IMR-90 (cell line): Measurements from ENCODE around the gene RSPO4. TPM values are rescaled to one million over a fixed set of nuclear protein-coding genes. Genes with fewer than 3 reads are reported as not detected.
"Not testable (repeated sequence)": the region's sequence is repeated elsewhere in the genome, so short reads cannot be mapped to it uniquely, and the experiment has no call there.

Experiments
- ATAC-seq: fragments of 200-7000 bp; cut with Tn5 transposase; 2 replicates; pipeline ENCODE4 v1.9.1; 2020; ENCODE audit warnings: low read depth, mild to moderate bottlenecking, moderate library complexity
- BruUV-seq: library from RNA; stranded (reverse); fragments of 400-500 nt; replicated peaks from 2 replicates; lab custom pipeline; 2021; lab: Mats Ljungman, UMichigan
- CTCF ChIA-PET: fragments of 300-600 bp; formaldehyde crosslinking; extraction: SDS; loops from one replicate; lab custom pipeline; 2021; ENCODE audit warnings: antibody characterized with exemption; lab: Yijun Ruan, JAX
- POLR2A ChIA-PET: fragments of 300-600 bp; sonication (Branson Sonifier 250); formaldehyde crosslinking; loops from one replicate; lab custom pipeline; 2022; ENCODE audit warnings: antibody characterized with exemption; ENCODE audit not compliant: unreplicated experiment; lab: Charles Lee
- DNase-seq: peaks from one replicate; pipeline ENCODE4 v3.0.0; 2013
- H2AFZ ChIP-seq: replicated peaks from 2 replicates; pipeline ENCODE3; 2013; ENCODE audit warnings: low read length, mild to moderate bottlenecking; ENCODE audit not compliant: poor library complexity
- H2AK5ac ChIP-seq: 2 replicates; pipeline ENCODE4 v1.6.1; 2013; ENCODE audit warnings: low read depth, low read length, inconsistent platforms
- H2AK9ac ChIP-seq: replicated peaks from 2 replicates; pipeline ENCODE3; 2013; ENCODE audit warnings: mild to moderate bottlenecking, low read depth, low read length, moderate library complexity; ENCODE audit not compliant: poor library complexity
- H2BK120ac ChIP-seq: 2 replicates; pipeline ENCODE4 v1.6.1; 2013; ENCODE audit warnings: low read depth, low read length, inconsistent platforms
- H2BK15ac ChIP-seq: 3 replicates; pipeline ENCODE4 v1.6.1; 2013; ENCODE audit warnings: low read depth, low read length, inconsistent platforms
- H2BK20ac ChIP-seq: 2 replicates; pipeline ENCODE4 v1.6.1; 2013; ENCODE audit warnings: low read depth, mild to moderate bottlenecking, inconsistent platforms, low read length, moderate library complexity
- H2BK5ac ChIP-seq: 2 replicates; pipeline ENCODE4 v1.6.1; 2013; ENCODE audit warnings: mild to moderate bottlenecking, low read depth, low read length, inconsistent platforms; ENCODE audit not compliant: poor library complexity, severe bottlenecking
- H3K14ac ChIP-seq: replicated peaks from 2 replicates; pipeline ENCODE4 v1.6.1; 2013; ENCODE audit warnings: low read depth, low read length, inconsistent platforms
- H3K18ac ChIP-seq: 2 replicates; pipeline ENCODE4 v1.6.1; 2013; ENCODE audit warnings: low read depth, low read length, control low read depth
- H3K23ac ChIP-seq: 2 replicates; pipeline ENCODE4 v1.6.1; 2013; ENCODE audit warnings: low read depth, low read length, inconsistent platforms
- H3K27ac ChIP-seq: 2 replicates; pipeline ENCODE4 v1.5.1; 2013; ENCODE audit warnings: mild to moderate bottlenecking, control low read depth, low read length; ENCODE audit not compliant: insufficient read depth
- H3K27me3 ChIP-seq: 2 replicates; pipeline ENCODE4 v1.6.1; 2013; ENCODE audit warnings: low read length; ENCODE audit not compliant: control insufficient read depth, insufficient read depth
- H3K36me3 ChIP-seq: 2 replicates; pipeline ENCODE4 v1.6.1; 2013; ENCODE audit warnings: low read length, mixed read lengths; ENCODE audit not compliant: control insufficient read depth, insufficient read depth
- H3K4ac ChIP-seq: 2 replicates; pipeline ENCODE4 v1.6.1; 2013; ENCODE audit warnings: low read depth, low read length, inconsistent platforms
- H3K4me1 ChIP-seq: 2 replicates; pipeline ENCODE4 v1.6.1; 2013; ENCODE audit warnings: low read length, mixed read lengths; ENCODE audit not compliant: control insufficient read depth, insufficient read depth
- H3K4me2 ChIP-seq: 2 replicates; pipeline ENCODE4 v1.6.1; 2013; ENCODE audit warnings: low read depth, mild to moderate bottlenecking, control low read depth, low read length, moderate library complexity
- H3K4me3 ChIP-seq: 2 replicates; pipeline ENCODE4 v1.5.1; 2013; ENCODE audit warnings: low read depth, mild to moderate bottlenecking, control low read depth, low read length, moderate library complexity; ENCODE audit not compliant: insufficient read depth
- H3K56ac ChIP-seq: 2 replicates; pipeline ENCODE4 v1.6.1; 2013; ENCODE audit warnings: low read length, inconsistent platforms; ENCODE audit not compliant: insufficient read depth; ENCODE audit errors: extremely low read depth
- H3K79me1 ChIP-seq, 2 experiments: 2 replicates each; pipeline ENCODE4 v1.6.1; 2013; ENCODE audit warnings: low read length in 2 of 2, inconsistent platforms in 1 of 2, low read depth in 1 of 2
- H3K9ac ChIP-seq: 2 replicates; pipeline ENCODE4 v1.6.1; 2013; ENCODE audit warnings: low read depth, low read length, control low read depth
- H3K9me1 ChIP-seq: 2 replicates; pipeline ENCODE4 v1.6.1; 2013; ENCODE audit warnings: low read length, inconsistent platforms; ENCODE audit not compliant: insufficient read depth
- H3K9me3 ChIP-seq: 2 replicates; pipeline ENCODE4 v1.6.1; 2013; ENCODE audit warnings: low read length; ENCODE audit not compliant: control insufficient read depth, insufficient read depth
- H4K20me1 ChIP-seq: 2 replicates; pipeline ENCODE4 v1.6.1; 2013; ENCODE audit warnings: low read length, inconsistent platforms; ENCODE audit not compliant: insufficient read depth
- H4K5ac ChIP-seq: 2 replicates; pipeline ENCODE4 v1.6.1; 2013; ENCODE audit warnings: mild to moderate bottlenecking, low read depth, low read length, control low read depth
- H4K8ac ChIP-seq, 2 experiments: 2 replicates each; pipeline ENCODE4 v1.6.1; 2013; ENCODE audit warnings: low read depth in 2 of 2, low read length in 2 of 2, control low read depth in 1 of 2, inconsistent platforms in 1 of 2
- H4K91ac ChIP-seq: 2 replicates; pipeline ENCODE4 v1.6.1; 2013; ENCODE audit warnings: low read depth, low read length, inconsistent platforms; ENCODE audit not compliant: insufficient read depth
- CEBPB ChIP-seq: IDR thresholded peaks from 2 replicates; pipeline ENCODE4 v1.6.1; 2012; ENCODE audit warnings: low read depth, low read length, improper control_type of control experiment
- CHD1 ChIP-seq: IDR thresholded peaks from 2 replicates; pipeline ENCODE4 v1.6.1; 2012; ENCODE audit warnings: low read depth, low read length, improper control_type of control experiment
- NFE2L2 ChIP-seq: fragments of 150-350 bp; IDR thresholded peaks from 2 replicates; pipeline ENCODE4 v1.6.1; 2016; ENCODE audit warnings: low read depth, mild to moderate bottlenecking, low read length
- POLR2A ChIP-seq: IDR thresholded peaks from 2 replicates; pipeline ENCODE4 v1.6.1; 2012; ENCODE audit warnings: mild to moderate bottlenecking, low read depth, low read length
- RFX5 ChIP-seq: IDR thresholded peaks from 2 replicates; pipeline ENCODE4 v1.8.0; 2012; ENCODE audit warnings: low read depth, mild to moderate bottlenecking, low read length, moderate library complexity
- USF2 ChIP-seq: fragments of 150-350 bp; IDR thresholded peaks from 2 replicates; pipeline ENCODE4 v1.6.1; 2017; ENCODE audit warnings: mild to moderate bottlenecking, antibody characterized with exemption, low read length, low read depth
- WGBS, 2 experiments: methylation state at CpG; one replicate each; pipeline versions ENCODE4 v1.1.5 to v1.1.7; 2013; ENCODE audit warnings: missing lambda C conversion rate in 2 of 2; ENCODE audit not compliant: insufficient read length in 1 of 2; ENCODE audit errors: extremely low coverage in 2 of 2; 5-methylcytosine and 5-hydroxymethylcytosine counted together
- dilution Hi-C: fragments of 300-500 bp; cut with HindIII; formaldehyde crosslinking; loops from one replicate; pipeline ENCODE4 v1.14.3; 2018; ENCODE audit warnings: low sequenced_read_pairs; ENCODE audit not compliant: unreplicated experiment
- in situ Hi-C: fragments of 300-500 bp; cut with MboI; formaldehyde crosslinking; loops from 3 replicates; pipeline ENCODE4 v1.14.3; 2019; ENCODE audit warnings: low sequenced_read_pairs, inconsistent platforms, mixed read lengths
- intact Hi-C: fragments of 100-400 bp; cut with micrococcal nuclease; formaldehyde crosslinking; loops from 2 replicates; pipeline ENCODE4 v1.10.0; 2022
- polyA plus RNA-seq, 3 experiments: library from polyadenylated mRNA; depleted of rRNA; stranded (reverse); fragments of >200 nt; gene quantifications; 2 replicates each; pipeline ENCODE4 v1.2.3, GENCODE V29; 2012; ENCODE audit warnings: low replicate concordance in 1 of 3
- total RNA-seq: library from RNA; depleted of rRNA; stranded (reverse); fragments of >200 nt; gene quantifications from 2 replicates; pipeline ENCODE4 v1.2.3, GENCODE V29; 2012

Gene RSPO4
- total and polyA plus RNA-seq, 2 of the 4 experiments (the other 2 are of a cell fraction): not detected

- Histone ChIP-seq H4K20me1 (no peaks in the 10 kb centered on the region), H3K9me3 (no peaks in the 10 kb centered on the region), H2BK120ac (no peak overlapping the region), H2AK9ac (no peak overlapping the region), H3K36me3 (no peaks in the 10 kb centered on the region), H3K9ac (no peak overlapping the region), H3K23ac (no peak overlapping the region), H3K27me3 (peaks cover 9% of the 10 kb centered on the region; the same call in 1 of the 2 replicates), H3K4me2 (no peak overlapping the region), H3K18ac (no peak overlapping the region), H3K4me1 (no peaks in the 10 kb centered on the region), H2AFZ (no peak overlapping the region), H4K5ac (no peak overlapping the region), H2BK15ac (no peak overlapping the region), H3K27ac (no peak overlapping the region), H3K79me1 (no peaks in the 10 kb centered on the region), H3K4ac (no peak overlapping the region), H2AK5ac (no peak overlapping the region), H3K9me1 (no peaks in the 10 kb centered on the region), H4K8ac (no peak overlapping the region), H2BK20ac (no peak overlapping the region), H3K56ac (no peak overlapping the region), H4K91ac (no peak overlapping the region), H2BK5ac (no peak overlapping the region), H3K14ac (no peak overlapping the region), H3K4me3 (no peak overlapping the region)
- intact Hi-C loops: no loop called here
- no peak for ATAC-seq
- no CpG with 5 or more reads among the region's 4 CpGs for WGBS, 2 experiments
- no peak for DNase-seq
- BruUV-seq: no TSS peak
- ChIA-PET CTCF (no interaction called here), POLR2A (no interaction called here)
- in situ Hi-C loops: no loop called here
- dilution Hi-C loops: no loop called here
- TF ChIP-seq RFX5 (no peak), USF2 (no peak), CHD1 (no peak), POLR2A (no peak), NFE2L2 (no peak), CEBPB (no peak)
Observed at GRCh38 chr20:986733-987355, 15.3 kb downstream of the RSPO4 start.

- H3K4me3 ChIP-seq, H3K9me3 ChIP-seq, H3K23ac ChIP-seq, H4K91ac ChIP-seq, H3K14ac ChIP-seq, CTCF ChIA-PET, H3K56ac ChIP-seq, ATAC-seq, H3K4ac ChIP-seq, H3K27ac ChIP-seq, intact Hi-C loops, in situ Hi-C loops, POLR2A ChIA-PET, H2AFZ ChIP-seq, H2AK5ac ChIP-seq, H4K8ac ChIP-seq, BruUV-seq, H2BK120ac ChIP-seq, H3K4me2 ChIP-seq, H2BK15ac ChIP-seq, H3K9ac ChIP-seq, H4K20me1 ChIP-seq, H2AK9ac ChIP-seq, H3K4me1 ChIP-seq, H3K79me1 ChIP-seq, dilution Hi-C loops, H3K27me3 ChIP-seq, DNase-seq, H3K18ac ChIP-seq, H2BK20ac ChIP-seq, H4K5ac ChIP-seq, H3K9me1 ChIP-seq, H2BK5ac ChIP-seq, H3K36me3 ChIP-seq: not testable (repeated sequence)
- WGBS, 2 experiments: no CpG with 5 or more reads among the region's 1 CpG
Observed at GRCh38 chr20:984994-985393, 17.1 kb downstream of the RSPO4 start.
